Mesenchymal stem cell (in vitro differentiated cells and primary cell): ENCODE measurements around the gene BAX.

Experiments
- DNase-seq: peaks from one replicate; pipeline ENCODE4 v3.0.0-alpha.2; 2013
- H2AFZ ChIP-seq: one replicate; pipeline ENCODE4 v1.6.1; 2013; ENCODE audit warnings: low read depth, mild to moderate bottlenecking, control low read depth, inconsistent platforms, low read length, moderate library complexity
- H2AK5ac ChIP-seq: 2 replicates; pipeline ENCODE4 v1.6.1; 2013; ENCODE audit warnings: low read length, moderate library complexity, mild to moderate bottlenecking, inconsistent platforms; ENCODE audit not compliant: severe bottlenecking
- H2BK120ac ChIP-seq: one replicate; pipeline ENCODE4 v1.6.1; 2013; ENCODE audit warnings: low read depth, mild to moderate bottlenecking, inconsistent platforms, low read length, moderate library complexity
- H2BK12ac ChIP-seq, 2 experiments: one replicate each; pipeline ENCODE4 v1.6.1; 2013; ENCODE audit warnings: inconsistent platforms in 2 of 2, low read length in 2 of 2, mild to moderate bottlenecking in 2 of 2, moderate library complexity in 2 of 2, control low read depth in 1 of 2
- H2BK15ac ChIP-seq: one replicate; pipeline ENCODE4 v1.6.1; 2013; ENCODE audit warnings: mild to moderate bottlenecking, low read depth, inconsistent platforms; ENCODE audit not compliant: poor library complexity, severe bottlenecking
- H2BK5ac ChIP-seq: 2 replicates; pipeline ENCODE4 v1.6.1; 2013; ENCODE audit warnings: low read depth, mild to moderate bottlenecking, low read length, control low read depth, inconsistent platforms; ENCODE audit not compliant: poor library complexity, severe bottlenecking
- H3K14ac ChIP-seq, 2 experiments: one replicate each; pipeline ENCODE4 v1.6.1; 2013; ENCODE audit warnings: inconsistent platforms in 2 of 2, low read length in 2 of 2, control low read depth in 1 of 2, mild to moderate bottlenecking in 1 of 2, moderate library complexity in 1 of 2
- H3K18ac ChIP-seq, 2 experiments: one replicate each; pipeline ENCODE4 v1.6.1; 2013; ENCODE audit warnings: inconsistent platforms in 2 of 2, low read length in 2 of 2, control low read depth in 1 of 2, low read depth in 1 of 2, mild to moderate bottlenecking in 1 of 2
- H3K23ac ChIP-seq, 2 experiments: one replicate each; pipeline ENCODE4 v1.6.1; 2013; ENCODE audit warnings: inconsistent platforms in 2 of 2, low read length in 2 of 2, mild to moderate bottlenecking in 2 of 2, moderate library complexity in 2 of 2, control low read depth in 1 of 2
- H3K27ac ChIP-seq: 2 replicates; pipeline ENCODE4 v1.5.1; 2013; ENCODE audit warnings: mild to moderate bottlenecking, moderate library complexity, low read length, control low read depth, inconsistent platforms; ENCODE audit not compliant: poor library complexity, severe bottlenecking
- H3K27me3 ChIP-seq, 2 experiments: 2 replicates each; pipeline versions ENCODE4 v1.6.1 to v1.7.0; 2013; ENCODE audit warnings: low read length in 2 of 2, mild to moderate bottlenecking in 2 of 2, moderate library complexity in 2 of 2, control low read depth in 1 of 2, inconsistent platforms in 1 of 2; ENCODE audit not compliant: control insufficient read depth in 1 of 2, insufficient read depth in 1 of 2
- H3K36me3 ChIP-seq, 2 experiments: 2 replicates each; pipeline versions ENCODE4 v1.6.1 to v1.7.0; 2013; ENCODE audit warnings: low read length in 2 of 2, control low read depth in 1 of 2, inconsistent platforms in 1 of 2, low read depth in 1 of 2, mild to moderate bottlenecking in 1 of 2; ENCODE audit not compliant: insufficient read depth in 2 of 2, control insufficient read depth in 1 of 2
- H3K4ac ChIP-seq, 2 experiments: one replicate each; pipeline ENCODE4 v1.6.1; 2013; ENCODE audit warnings: inconsistent platforms in 2 of 2, low read length in 2 of 2, mild to moderate bottlenecking in 2 of 2, moderate library complexity in 2 of 2, control low read depth in 1 of 2, low read depth in 1 of 2
- H3K4me1 ChIP-seq: 2 replicates; pipeline ENCODE4 v1.6.1; 2013; ENCODE audit warnings: low read depth, low read length, control low read depth; ENCODE audit not compliant: control insufficient read depth, insufficient read depth
- H3K4me2 ChIP-seq: 2 replicates; pipeline ENCODE4 v1.6.1; 2013; ENCODE audit warnings: low read length, mild to moderate bottlenecking, inconsistent platforms; ENCODE audit not compliant: poor library complexity, severe bottlenecking
- H3K4me3 ChIP-seq, 2 experiments: 2 replicates each; pipeline versions ENCODE4 v1.5.1 to v1.7.0; 2013; ENCODE audit warnings: low read length in 2 of 2, mild to moderate bottlenecking in 2 of 2, control low read depth in 1 of 2, low read depth in 1 of 2; ENCODE audit not compliant: insufficient read depth in 1 of 2
- H3K79me1 ChIP-seq: replicated peaks from 2 replicates; pipeline ENCODE4 v1.6.1; 2013; ENCODE audit warnings: mild to moderate bottlenecking, control low read depth, low read length, inconsistent platforms; ENCODE audit not compliant: poor library complexity, severe bottlenecking
- H3K9ac ChIP-seq: 2 replicates; pipeline ENCODE4 v1.7.0; 2013; ENCODE audit warnings: mild to moderate bottlenecking, low read length, moderate library complexity
- H3K9me3 ChIP-seq: 2 replicates; pipeline ENCODE4 v1.7.0; 2013; ENCODE audit warnings: mild to moderate bottlenecking, low read length; ENCODE audit not compliant: control insufficient read depth
- H4K8ac ChIP-seq: one replicate; pipeline ENCODE4 v1.6.1; 2013; ENCODE audit warnings: inconsistent platforms, mild to moderate bottlenecking, low read length, moderate library complexity
- H4K91ac ChIP-seq: one replicate; pipeline ENCODE4 v1.6.1; 2013; ENCODE audit warnings: mild to moderate bottlenecking, low read length, inconsistent platforms
- WGBS: methylation state at CpG from one replicate; pipeline ENCODE4 v1.1.7; 2013; ENCODE audit warnings: mixed read lengths; 5-methylcytosine and 5-hydroxymethylcytosine counted together

The BAX gene

GRCh38 chr19:48920949-48921348, 33.7 kb upstream of the BAX start:
- H3K27me3 ChIP-seq = no peaks in the 10 kb centered on the region

GRCh38 chr19:48921721-48922500, 32.8 kb upstream of the BAX start:
- Histone ChIP-seq H3K4me2 (no peak overlapping the region), H3K4ac (no peak overlapping the region)
- DNase-seq = no peak

More at GRCh38 chr19:48920949-48921348, 33.7 kb upstream of the BAX start:
- Histone ChIP-seq H3K14ac (no peak overlapping the region), H3K4me3 (no peak overlapping the region), H2BK15ac (no peak overlapping the region), H2BK120ac (no peak overlapping the region), H3K4ac (no peak overlapping the region), H3K36me3 (peaks cover 54 to 57% of the 10 kb centered on the region in 2 experiments), H3K18ac (no peak overlapping the region), H3K9ac (no peak overlapping the region), H3K27ac (no peak overlapping the region), H2BK12ac (no peak overlapping the region), H2BK5ac (no peak overlapping the region), H3K79me1 (no peaks in the 10 kb centered on the region), H3K9me3 (no peaks in the 10 kb centered on the region), H2AK5ac (no peak overlapping the region), H3K4me1 (peaks cover 2% of the 10 kb centered on the region), H3K4me2 (no peak overlapping the region), H4K8ac (no peak overlapping the region), H3K23ac (no peak overlapping the region), H2AFZ (no peak overlapping the region), H4K91ac (no peak overlapping the region)
- WGBS = 89% methylated on average over 10 of the region's 10 CpGs
- DNase-seq = no peak

GRCh38 chr19:48922548-48923490, 31.9 kb upstream of the BAX start:
- Histone ChIP-seq H4K91ac (no peak overlapping the region), H3K14ac (no peak overlapping the region), H2AFZ (no peak overlapping the region), H3K4me1 (peaks cover 7% of the 10 kb centered on the region), H2BK120ac (no peak overlapping the region), H3K23ac (no peak overlapping the region), H3K27ac (no peak overlapping the region), H3K79me1 (no peaks in the 10 kb centered on the region), H3K36me3 (peaks cover 46 to 48% of the 10 kb centered on the region in 2 experiments), H2BK15ac (no peak overlapping the region), H3K9me3 (no peaks in the 10 kb centered on the region), H3K27me3 (no peaks in the 10 kb centered on the region), H3K4me2 (no peak overlapping the region), H3K4me3 (no peak overlapping the region), H2BK12ac (no peak overlapping the region), H3K9ac (no peak overlapping the region), H4K8ac (no peak overlapping the region), H2BK5ac (no peak overlapping the region), H3K18ac (no peak overlapping the region), H3K4ac (no peak overlapping the region), H2AK5ac (no peak overlapping the region)
- WGBS = 95% methylated on average over 18 of the region's 18 CpGs
- DNase-seq = no peak

More at GRCh38 chr19:48921721-48922500, 32.8 kb upstream of the BAX start:
- H3K36me3 ChIP-seq = peaks cover 49 to 52% of the 10 kb centered on the region in 2 experiments
- H2BK12ac ChIP-seq = peak overlapping the region in 1 of 2 experiments; percentile 7
- H3K23ac ChIP-seq = no peak overlapping the region
- no peak overlapping the region for H2AFZ ChIP-seq
- no peak overlapping the region for H2BK120ac ChIP-seq
- H4K8ac ChIP-seq = no peak overlapping the region
- H3K79me1 ChIP-seq = no peaks in the 10 kb centered on the region
- WGBS = 96% methylated on average over 12 of the region's 12 CpGs
- no peaks in the 10 kb centered on the region for H3K9me3 ChIP-seq
- no peak overlapping the region for H2AK5ac ChIP-seq
- H4K91ac ChIP-seq = no peak overlapping the region
- H3K4me1 ChIP-seq = peaks cover 5% of the 10 kb centered on the region
- no peaks in the 10 kb centered on the region for H3K27me3 ChIP-seq
- no peak overlapping the region for H3K14ac ChIP-seq
- no peak overlapping the region for H3K27ac ChIP-seq
- H2BK5ac ChIP-seq = no peak overlapping the region
- no peak overlapping the region for H3K18ac ChIP-seq
- no peak overlapping the region for H3K9ac ChIP-seq
- H3K4me3 ChIP-seq = no peak overlapping the region
- H2BK15ac ChIP-seq = no peak overlapping the region
